ENCODE measurements around the gene PDHX.
A peak's percentile ranks its signal among the peaks of the same experiment; 100 is the strongest.
"Not testable (repeated sequence)": the region's sequence is repeated elsewhere in the genome, so short reads cannot be mapped to it uniquely, and the experiment has no call there.

PDHX gene

GRCh38 chr11:35017528-35018342 is 101.3 kb downstream of the PDHX start:
- DNase-seq (ENCODE audit: low read depth): no peak

- DNase-seq (ENCODE audit: low read depth): no peak
These were observed 105.2 kb downstream of the PDHX start for GRCh38 chr11:35021589-35021988.

DNA sequence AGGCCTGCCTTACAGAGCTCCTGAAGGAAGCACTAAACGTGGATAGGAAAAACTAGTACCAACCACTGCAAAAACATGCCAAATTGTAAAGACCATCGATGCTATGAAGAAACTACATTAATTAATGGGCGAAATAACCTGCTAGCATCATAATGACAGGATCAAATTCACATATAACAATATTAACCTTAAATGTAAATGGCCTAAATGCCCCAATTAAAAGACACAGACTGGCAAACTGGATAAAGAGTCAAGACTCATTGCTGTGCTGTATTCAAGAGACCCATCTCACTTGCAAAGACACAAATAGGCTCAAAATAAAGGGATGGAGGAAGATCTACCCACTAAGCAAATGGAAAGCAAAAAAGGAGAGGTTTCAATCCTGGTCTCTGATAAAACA is 107.5 kb downstream of the PDHX start:
- DNase-seq (ENCODE audit: low read depth): not testable (repeated sequence)

DNA sequence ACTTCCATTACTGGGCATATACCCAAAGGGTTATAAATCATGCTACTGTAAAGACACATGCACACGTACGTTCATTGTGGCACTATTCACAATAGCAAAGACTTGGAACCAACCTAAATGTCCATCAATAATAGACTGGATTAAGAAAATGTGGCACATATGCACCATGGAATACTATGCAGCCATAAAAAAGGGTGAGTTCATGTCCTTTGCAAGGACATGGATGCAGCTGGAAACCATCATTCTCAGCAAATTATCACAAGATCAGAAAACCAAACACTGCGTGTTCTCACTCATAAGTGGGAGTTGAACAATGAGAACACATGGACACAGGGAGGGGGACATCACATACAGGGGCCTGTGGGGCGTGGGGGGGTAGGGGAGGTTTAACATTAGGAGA is 111.6 kb downstream of the PDHX start:
- DNase-seq (ENCODE audit: low read depth): not testable (repeated sequence)

DNA sequence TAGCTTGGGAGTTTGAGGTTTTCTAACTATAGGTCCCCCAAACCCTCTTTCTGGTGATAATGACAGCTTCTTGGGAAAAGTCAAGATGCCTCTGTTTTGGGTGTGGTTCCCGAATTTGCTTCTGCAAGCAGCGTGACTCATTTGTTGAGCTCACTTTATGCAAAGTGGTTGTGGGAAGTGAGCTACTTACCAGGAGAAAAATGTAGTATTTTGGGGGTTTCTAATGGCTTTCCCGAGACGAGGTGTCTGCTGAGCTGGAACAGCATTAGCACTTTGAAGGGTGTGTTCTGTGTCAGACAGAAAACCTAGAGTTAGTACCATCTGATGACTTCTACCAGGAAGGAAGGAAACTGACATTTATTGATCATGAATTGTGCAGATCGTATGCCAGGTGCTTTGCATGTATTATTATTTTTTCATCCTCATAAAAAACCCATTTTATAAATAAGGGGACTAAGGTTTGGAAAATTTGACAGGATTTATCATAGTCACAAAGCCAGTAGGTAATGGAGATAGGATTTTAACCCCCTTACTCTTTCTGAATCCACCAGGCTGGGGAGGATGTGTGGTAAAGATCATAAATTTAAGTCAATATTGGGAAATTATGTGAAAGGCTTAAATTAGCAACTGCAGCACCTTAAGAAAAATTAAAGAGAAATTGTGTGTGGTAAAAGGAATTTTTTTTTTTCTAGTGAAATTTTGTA is 113.7 kb downstream of the PDHX start:
- DNase-seq (ENCODE audit: low read depth): peak; percentile 62

GRCh38 chr11:35030716-35031213 is 114.3 kb downstream of the PDHX start:
- peak; percentile 93 for DNase-seq (ENCODE audit: low read depth)

DNA sequence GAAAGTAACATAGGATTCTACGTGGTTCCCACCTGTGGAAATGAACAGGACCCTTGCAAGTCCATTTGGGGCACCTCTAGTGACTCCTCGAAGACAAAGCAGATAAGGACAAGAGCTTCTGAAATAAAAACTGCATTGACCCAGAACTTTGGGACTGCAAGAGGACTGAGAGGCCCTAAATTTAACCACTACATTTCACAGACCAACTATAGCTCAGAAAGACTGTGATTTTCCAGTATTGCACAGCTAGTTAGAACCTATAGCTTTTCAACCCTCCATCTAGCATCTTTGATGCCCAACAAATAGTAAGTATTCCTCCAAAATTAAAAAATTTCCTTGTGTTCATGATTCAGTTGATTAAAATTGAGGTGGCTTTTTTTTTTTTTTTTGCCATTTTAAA is 114.9 kb downstream of the PDHX start:
- DNase-seq (ENCODE audit: low read depth): no peak

GRCh38 chr11:35031867-35032266 is 115.4 kb downstream of the PDHX start:
- peak; percentile 60 for DNase-seq (ENCODE audit: low read depth)

DNA sequence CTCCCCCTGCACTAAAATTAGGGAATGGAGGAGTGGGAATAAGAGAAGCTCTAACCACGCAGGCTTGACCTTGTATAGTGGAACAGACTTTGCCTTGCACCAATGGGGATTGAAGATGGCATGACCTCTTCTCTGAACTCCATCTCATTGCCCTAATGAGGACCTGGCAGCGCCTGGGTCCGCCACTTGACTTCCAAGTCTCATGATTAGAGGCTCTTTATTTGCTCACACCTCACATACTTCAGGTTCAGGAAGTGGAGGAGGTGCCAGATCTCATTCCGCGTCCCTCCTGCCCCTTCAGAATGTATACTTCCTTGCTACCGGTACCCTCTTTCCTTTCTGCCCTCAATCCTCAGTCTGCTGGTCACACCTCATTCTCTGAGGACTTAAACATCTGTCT is 116.6 kb downstream of the PDHX start:
- DNase-seq (ENCODE audit: low read depth): no peak

DNA sequence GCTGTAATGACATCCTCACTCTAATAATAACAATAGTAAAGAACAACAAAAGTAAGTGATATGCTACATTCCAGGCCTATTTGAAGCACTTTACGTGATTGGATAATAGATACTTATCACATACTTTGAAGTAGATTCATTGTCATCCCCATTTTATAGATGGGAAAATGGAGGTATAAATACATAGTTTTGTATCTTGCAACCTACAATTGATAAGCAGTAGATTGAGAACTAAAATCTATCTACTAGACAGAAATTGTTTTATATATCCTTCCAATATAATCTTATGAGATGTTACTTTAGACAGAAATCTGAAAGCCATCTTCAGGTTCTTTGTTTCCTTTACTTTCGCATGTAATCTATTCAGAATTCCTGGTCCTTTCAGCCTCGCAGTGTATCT is 118.0 kb downstream of the PDHX start:
- no peak for DNase-seq (ENCODE audit: low read depth)

- peak; percentile 98 for DNase-seq (ENCODE audit: low read depth)
These were observed 119.5 kb downstream of the PDHX start for GRCh38 chr11:35035894-35036408.

GRCh38 chr11:35036639-35037038 is 120.2 kb downstream of the PDHX start:
- DNase-seq (ENCODE audit: low read depth): no peak

DNA sequence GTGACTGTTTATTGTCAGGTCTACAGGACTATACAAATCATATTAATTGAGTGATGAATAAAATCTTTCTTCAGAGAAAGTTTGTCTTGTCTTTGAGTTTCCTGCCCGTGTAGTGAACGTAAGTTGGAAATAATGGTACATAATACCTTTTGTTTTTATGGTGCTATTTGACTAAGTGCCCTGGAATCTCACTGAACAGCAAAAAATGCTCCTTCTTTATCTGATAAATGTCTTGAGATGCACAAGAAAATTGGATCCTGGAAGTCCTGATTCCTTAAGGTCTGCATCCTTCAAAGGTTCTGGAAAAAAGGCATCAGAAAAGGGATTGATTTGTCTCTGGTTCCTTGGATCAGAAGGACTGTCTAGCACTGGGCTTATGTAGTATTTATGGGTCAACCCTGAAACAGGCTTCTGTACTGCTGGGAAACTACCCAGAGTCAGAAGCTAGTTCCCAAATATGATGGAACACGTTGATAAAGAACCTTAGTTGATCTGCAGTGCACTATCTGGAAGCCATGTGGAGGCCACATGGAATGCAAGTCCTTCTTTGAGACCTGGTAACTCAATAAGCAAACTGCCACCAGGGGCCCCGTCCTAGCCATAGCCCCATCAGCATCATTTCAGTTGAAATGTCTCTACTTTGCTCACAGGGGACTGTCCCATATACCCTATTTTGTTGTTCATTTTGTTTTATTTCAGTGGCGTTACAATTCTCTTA is 122.0 kb downstream of the PDHX start:
- no peak for DNase-seq (ENCODE audit: low read depth)

DNA sequence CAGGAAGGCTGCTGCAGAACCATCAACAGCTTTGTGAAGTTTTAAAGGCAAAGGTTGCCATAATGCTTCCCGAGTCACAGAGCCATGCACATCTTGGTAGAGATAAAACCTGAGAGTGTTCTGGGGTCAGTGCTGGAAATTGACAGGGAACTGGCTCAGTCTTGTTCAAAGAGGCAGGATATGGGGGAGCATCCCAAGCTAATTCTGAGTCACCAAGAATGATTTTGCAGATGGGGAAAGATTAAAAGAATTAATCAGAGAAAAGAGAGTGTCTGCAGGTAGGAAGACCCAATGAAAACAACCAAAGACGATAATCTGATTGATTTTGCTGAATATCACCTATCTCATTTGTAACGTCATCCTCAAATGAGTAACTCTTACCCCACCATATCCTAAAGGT is 122.7 kb downstream of the PDHX start:
- no peak for DNase-seq (ENCODE audit: low read depth)

DNA sequence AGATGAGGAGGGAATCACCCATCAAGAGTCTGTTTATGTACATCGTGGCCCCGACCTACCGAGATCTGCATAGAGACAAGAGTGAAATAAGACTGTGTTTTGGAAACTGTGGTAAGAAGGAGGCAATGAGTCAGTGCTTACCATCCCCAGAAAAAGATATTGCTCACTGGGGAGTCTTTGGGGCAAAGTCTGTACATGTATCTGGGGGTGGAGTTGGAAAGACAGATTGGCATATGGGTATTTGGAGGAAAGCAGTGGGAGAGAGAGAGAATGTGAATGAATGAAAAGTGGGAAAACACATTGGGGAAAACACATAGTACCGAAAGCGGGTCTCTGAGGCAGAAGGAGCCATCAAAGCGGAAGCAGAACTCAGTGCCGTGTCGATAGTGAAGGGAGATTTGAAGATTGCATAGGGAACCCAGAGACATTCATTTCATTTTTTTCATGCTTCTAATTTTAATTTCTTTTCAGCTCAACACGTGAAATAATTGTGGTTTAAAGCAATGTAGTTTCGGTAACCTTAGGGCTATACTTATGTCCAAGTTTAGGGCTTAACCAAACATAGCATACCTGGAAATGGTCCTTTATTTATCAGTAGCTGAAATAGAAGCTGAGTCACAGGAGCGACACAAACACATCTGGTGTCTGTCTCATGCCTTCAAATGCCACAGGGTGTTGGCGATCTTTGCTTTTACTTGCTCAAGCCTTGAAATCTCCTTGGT is 124.0 kb downstream of the PDHX start:
- no peak for DNase-seq (ENCODE audit: low read depth)

DNA sequence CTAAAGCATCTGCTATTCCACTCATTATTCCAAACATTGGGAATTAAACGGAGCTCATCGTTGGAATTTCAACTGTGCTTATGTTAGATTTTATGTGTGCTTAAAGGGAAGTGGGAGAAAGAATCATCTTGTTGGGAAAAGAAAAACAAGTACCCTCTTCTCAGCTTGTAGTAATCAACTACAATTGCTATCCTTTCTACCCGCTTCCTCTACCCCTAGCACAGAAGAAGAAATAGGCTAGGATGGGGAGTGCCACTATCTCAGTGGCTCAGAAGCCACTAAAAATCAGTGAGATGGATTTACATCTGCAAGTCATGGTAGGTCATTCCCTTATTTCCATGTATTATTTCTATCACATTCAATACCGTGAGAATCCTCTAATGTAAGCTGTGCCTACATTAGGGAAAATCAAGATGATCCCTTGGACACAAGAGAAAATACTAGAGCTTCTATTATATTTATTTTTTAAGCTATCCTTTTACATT is 124.7 kb downstream of the PDHX start:
- no peak for DNase-seq (ENCODE audit: low read depth)

GRCh38 chr11:35042224-35042623 is 125.8 kb downstream of the PDHX start:
- DNase-seq (ENCODE audit: low read depth): no peak

DNA sequence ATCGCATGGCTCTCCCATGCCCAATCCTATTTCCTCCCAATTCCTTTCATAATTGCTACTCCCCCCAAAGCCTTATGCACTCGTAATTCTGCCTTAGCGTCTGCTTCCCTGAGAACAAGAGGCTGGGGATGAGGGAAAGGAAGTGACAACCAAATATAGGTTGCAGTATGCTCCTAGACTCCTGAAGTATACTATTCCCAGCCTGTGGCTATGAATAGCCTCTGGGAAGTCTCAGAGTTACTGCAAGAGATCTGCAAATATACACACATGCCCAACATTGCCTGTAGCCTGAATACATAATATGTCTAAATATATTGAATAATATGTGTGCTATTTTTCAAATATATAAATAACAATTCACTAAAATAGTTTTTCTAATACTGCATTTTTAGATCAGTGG is 126.5 kb downstream of the PDHX start:
- DNase-seq (ENCODE audit: low read depth): no peak

GRCh38 chr11:35043936-35044335 is 127.5 kb downstream of the PDHX start:
- no peak for DNase-seq (ENCODE audit: low read depth)

DNA sequence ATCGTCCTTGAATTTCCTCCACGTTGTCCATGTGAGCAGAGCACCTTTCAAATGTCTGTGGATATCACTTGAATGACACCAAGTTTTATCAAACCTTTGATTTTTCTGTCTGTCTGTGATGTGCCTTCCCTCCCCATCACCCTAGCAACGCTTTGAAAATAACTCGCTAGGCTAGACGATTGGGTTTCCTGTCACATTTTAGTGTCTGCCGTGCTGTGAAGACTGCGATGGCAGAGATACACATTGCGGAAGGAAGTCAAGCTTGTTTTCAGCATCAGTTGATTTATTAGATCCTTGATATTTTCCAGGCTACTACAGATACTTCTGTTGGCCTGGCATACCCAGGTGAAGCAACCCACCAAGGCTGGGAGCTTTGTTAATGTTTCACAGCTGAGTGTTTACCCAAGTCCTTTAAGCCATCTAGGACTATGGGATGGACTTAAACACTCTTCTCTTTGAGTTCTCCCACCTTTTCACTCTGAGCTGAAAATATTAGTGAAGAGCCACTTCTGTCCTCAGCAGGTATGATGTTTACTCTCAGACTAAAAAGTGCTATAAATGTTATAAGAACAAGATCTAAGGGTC is 128.9 kb downstream of the PDHX start:
- no peak for DNase-seq (ENCODE audit: low read depth)
